ENCODE results near the gene LCP1. TPM values are rescaled to one million over a fixed set of nuclear protein-coding genes. Genes with fewer than 3 reads are reported as not detected.

Gene LCP1
- total and polyA plus RNA-seq, 9 of the 15 experiments (the other 6 are each of a cell fraction or from before 2014, with no cell fraction given) = 83.0 to 255 (median 163) TPM

DNA sequence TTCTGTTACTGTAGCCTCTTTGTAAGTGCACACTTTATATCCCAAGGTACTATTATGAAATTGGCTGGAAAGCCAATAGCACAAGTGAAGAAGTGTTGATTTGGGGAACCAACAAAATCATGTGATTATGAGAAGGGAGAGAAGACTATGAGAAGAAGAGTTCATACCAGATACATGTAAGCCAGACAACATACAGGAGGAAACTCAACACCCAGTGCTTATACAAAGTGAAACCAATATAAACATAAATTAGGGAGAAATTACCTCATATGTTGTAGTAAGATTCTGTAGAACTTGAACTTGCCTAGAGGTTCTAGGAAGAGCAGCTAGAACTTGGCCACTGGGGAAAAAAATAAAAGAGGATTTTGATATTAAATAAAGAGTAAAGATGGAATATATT, 94.5 kb downstream of the LCP1 start (continued):
- TF ChIP-seq, protein P1, sequence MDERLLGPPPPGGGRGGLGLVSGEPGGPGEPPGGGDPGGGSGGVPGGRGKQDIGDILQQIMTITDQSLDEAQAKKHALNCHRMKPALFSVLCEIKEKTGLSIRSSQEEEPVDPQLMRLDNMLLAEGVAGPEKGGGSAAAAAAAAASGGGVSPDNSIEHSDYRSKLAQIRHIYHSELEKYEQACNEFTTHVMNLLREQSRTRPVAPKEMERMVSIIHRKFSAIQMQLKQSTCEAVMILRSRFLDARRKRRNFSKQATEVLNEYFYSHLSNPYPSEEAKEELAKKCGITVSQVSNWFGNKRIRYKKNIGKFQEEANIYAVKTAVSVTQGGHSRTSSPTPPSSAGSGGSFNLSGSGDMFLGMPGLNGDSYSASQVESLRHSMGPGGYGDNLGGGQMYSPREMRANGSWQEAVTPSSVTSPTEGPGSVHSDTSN (CRISPR knock-in tag; IDR thresholded peaks at IDR 0.05; ENCODE audit: low read depth) = no peak
- TF ChIP-seq, protein P1 (tag; conservative IDR thresholded peaks at IDR 0.05; ENCODE audit: low read depth) = no peak
- TF ChIP-seq ZKSCAN8 (CRISPR knock-in tag; IDR thresholded peaks at IDR 0.05) (no peak), HDAC8 (tag; IDR thresholded peaks at IDR 0.05) (no peak)
- TF ChIP-seq, protein P2, sequence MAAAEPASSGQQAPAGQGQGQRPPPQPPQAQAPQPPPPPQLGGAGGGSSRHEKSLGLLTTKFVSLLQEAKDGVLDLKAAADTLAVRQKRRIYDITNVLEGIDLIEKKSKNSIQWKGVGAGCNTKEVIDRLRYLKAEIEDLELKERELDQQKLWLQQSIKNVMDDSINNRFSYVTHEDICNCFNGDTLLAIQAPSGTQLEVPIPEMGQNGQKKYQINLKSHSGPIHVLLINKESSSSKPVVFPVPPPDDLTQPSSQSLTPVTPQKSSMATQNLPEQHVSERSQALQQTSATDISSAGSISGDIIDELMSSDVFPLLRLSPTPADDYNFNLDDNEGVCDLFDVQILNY (CRISPR knock-in tag; IDR thresholded peaks at IDR 0.05) = no peak

DNA sequence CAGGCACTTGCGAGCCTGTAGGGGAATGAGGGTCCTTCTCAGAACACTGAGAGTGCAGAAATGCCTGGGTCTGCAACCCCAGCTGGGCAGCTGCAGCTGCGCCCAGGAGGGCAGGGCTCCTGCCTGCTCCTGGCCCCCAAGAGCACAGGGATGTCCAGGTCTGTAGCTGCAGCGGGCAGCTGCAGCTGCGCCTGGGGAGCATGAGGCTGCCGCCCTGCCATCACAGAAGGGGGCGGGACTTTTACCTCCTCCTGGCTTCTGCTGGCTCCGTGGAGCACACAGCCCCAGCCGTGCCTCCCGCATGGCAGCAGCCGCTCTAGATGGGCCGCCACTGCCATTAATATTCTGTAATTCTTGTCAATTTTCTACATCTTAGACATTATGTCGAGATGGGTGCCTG, 95.0 kb downstream of the LCP1 start:
- H3K9ac ChIP-seq (ENCODE audit: insufficient read depth in 1 of 2, low read depth in 2 of 2, low read length in 2 of 2) = no peak overlapping the region
- H3K27ac ChIP-seq (ENCODE audit: extremely low read depth, low read depth, low read length) = no peak overlapping the region
- H3K36me3 ChIP-seq (ENCODE audit: control insufficient read depth, insufficient read depth, low read length) = no peaks in the 10 kb centered on the region
- in situ Hi-C loops (cut with MboI) (no loop called here), intact Hi-C loops (cut with micrococcal nuclease) (no loop called here)
- ChIA-PET CTCF (ENCODE audit: low intra/inter-chr PET ratio) (no interaction called here), POLR2A (no interaction called here)
- H3K27me3 ChIP-seq (ENCODE audit: control insufficient read depth in 2 of 2, insufficient read depth in 2 of 2, low read length in 2 of 2) = no peaks in the 10 kb centered on the region
- H3K9me1 ChIP-seq (ENCODE audit: control insufficient read depth, insufficient read depth, low read length) = no peaks in the 10 kb centered on the region
- BruUV-seq (replicated peaks) = no TSS peak
- no peak overlapping the region for H2AFZ ChIP-seq (ENCODE audit: low read depth, low read length)
- H3K79me2 ChIP-seq (ENCODE audit: control insufficient read depth, insufficient read depth, low read length) = no peaks in the 10 kb centered on the region
- peaks cover 0 to 4% of the 10 kb centered on the region in 2 experiments; a peak in 2 of 5 replicates for H3K4me1 ChIP-seq (replicated peaks in 1 of 2; ENCODE audit: control insufficient read depth in 2 of 2, insufficient read depth in 2 of 2, low read length in 2 of 2)
- no peaks in the 10 kb centered on the region for H3K9me3 ChIP-seq (replicated peaks; ENCODE audit: control insufficient read depth, insufficient read depth, low read depth, low read length)
- FAIRE-seq (no peak), ATAC-seq (no peak), DNase-seq (ENCODE audit: extremely low read depth in 1 of 4, low spot score in 3 of 4) (no peak)
- no peak for TF ChIP-seq ZBTB17 (CRISPR knock-in tag; IDR thresholded peaks at IDR 0.05)
- TF ChIP-seq, protein P3, sequence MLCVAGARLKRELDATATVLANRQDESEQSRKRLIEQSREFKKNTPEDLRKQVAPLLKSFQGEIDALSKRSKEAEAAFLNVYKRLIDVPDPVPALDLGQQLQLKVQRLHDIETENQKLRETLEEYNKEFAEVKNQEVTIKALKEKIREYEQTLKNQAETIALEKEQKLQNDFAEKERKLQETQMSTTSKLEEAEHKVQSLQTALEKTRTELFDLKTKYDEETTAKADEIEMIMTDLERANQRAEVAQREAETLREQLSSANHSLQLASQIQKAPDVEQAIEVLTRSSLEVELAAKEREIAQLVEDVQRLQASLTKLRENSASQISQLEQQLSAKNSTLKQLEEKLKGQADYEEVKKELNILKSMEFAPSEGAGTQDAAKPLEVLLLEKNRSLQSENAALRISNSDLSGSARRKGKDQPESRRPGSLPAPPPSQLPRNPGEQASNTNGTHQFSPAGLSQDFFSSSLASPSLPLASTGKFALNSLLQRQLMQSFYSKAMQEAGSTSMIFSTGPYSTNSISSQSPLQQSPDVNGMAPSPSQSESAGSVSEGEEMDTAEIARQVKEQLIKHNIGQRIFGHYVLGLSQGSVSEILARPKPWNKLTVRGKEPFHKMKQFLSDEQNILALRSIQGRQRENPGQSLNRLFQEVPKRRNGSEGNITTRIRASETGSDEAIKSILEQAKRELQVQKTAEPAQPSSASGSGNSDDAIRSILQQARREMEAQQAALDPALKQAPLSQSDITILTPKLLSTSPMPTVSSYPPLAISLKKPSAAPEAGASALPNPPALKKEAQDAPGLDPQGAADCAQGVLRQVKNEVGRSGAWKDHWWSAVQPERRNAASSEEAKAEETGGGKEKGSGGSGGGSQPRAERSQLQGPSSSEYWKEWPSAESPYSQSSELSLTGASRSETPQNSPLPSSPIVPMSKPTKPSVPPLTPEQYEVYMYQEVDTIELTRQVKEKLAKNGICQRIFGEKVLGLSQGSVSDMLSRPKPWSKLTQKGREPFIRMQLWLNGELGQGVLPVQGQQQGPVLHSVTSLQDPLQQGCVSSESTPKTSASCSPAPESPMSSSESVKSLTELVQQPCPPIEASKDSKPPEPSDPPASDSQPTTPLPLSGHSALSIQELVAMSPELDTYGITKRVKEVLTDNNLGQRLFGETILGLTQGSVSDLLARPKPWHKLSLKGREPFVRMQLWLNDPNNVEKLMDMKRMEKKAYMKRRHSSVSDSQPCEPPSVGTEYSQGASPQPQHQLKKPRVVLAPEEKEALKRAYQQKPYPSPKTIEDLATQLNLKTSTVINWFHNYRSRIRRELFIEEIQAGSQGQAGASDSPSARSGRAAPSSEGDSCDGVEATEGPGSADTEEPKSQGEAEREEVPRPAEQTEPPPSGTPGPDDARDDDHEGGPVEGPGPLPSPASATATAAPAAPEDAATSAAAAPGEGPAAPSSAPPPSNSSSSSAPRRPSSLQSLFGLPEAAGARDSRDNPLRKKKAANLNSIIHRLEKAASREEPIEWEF (CRISPR knock-in tag; IDR thresholded peaks at IDR 0.05) = no peak
- no peak for TF ChIP-seq FOXJ3 (CRISPR knock-in tag; IDR thresholded peaks at IDR 0.05)
- no peak overlapping the region for H3K4me3 ChIP-seq
- H4K20me1 ChIP-seq (replicated peaks; ENCODE audit: control insufficient read depth, insufficient read depth, low read length) = no peaks in the 10 kb centered on the region
- H3K4me2 ChIP-seq (ENCODE audit: insufficient read depth, low read length) = no peak overlapping the region
- WGBS (ENCODE audit: insufficient coverage, low coverage, missing lambda C conversion rate) = 37% methylated on average over 8 of the region's 12 CpGs

Data from K562 (cell line).